Tibial nerve (tissue), 4 donors: ENCODE measurements around the gene MS4A10. TPM values are rescaled to one million over a fixed set of nuclear protein-coding genes. Genes with fewer than 3 reads are reported as not detected.

Experiments
- DNase-seq, 2 donors: peaks; one replicate each; pipeline ENCODE4 v3.0.0-alpha.2; 2019; ENCODE audit warnings: low spot score in 2 of 2
- H3K27ac ChIP-seq, 4 donors: fragments of 200-600 bp; sonication (generic) in 3 of 4; one replicate each; pipeline ENCODE4 v1.5.1; 2017 to 2019; ENCODE audit warnings: mild to moderate bottlenecking in 1 of 4
- H3K27me3 ChIP-seq, 2 donors: fragments of 200-600 bp; sonication (generic) in 1 of 2; one replicate each; pipeline versions ENCODE4 v1.5.1 to v1.6.0; 2017 to 2019
- H3K36me3 ChIP-seq, 3 donors: fragments of 200-600 bp; sonication (generic); one replicate each; pipeline ENCODE4 v1.5.1; 2018 to 2019
- H3K4me1 ChIP-seq, 4 donors: fragments of 200-600 bp; sonication (generic) in 3 of 4; one replicate each; pipeline ENCODE4 v1.5.1; 2017 to 2019
- H3K4me3 ChIP-seq, 4 donors: fragments of 200-600 bp; sonication (generic) in 3 of 4; one replicate each; pipeline ENCODE4 v1.5.1; 2017 to 2019; ENCODE audit warnings: mild to moderate bottlenecking in 1 of 4, moderate library complexity in 1 of 4
- H3K9me3 ChIP-seq, 4 donors: fragments of 200-600 bp; sonication (generic) in 3 of 4; one replicate each; pipeline ENCODE4 v1.5.1; 2017 to 2019
- EP300 ChIP-seq, 2 donors: sonication (generic); formaldehyde crosslinking; IDR thresholded peaks; one replicate each; pipeline ENCODE4 v1.6.1; 2017; ENCODE audit warnings: antibody characterized with exemption in 2 of 2, mild to moderate bottlenecking in 1 of 2
- POLR2A ChIP-seq, 2 donors: fragments of 450-650 bp; IDR thresholded peaks; one replicate each; pipeline ENCODE4 v1.6.1; 2017; ENCODE audit warnings: antibody characterized with exemption in 2 of 2, mild to moderate bottlenecking in 2 of 2, moderate library complexity in 2 of 2
- WGBS, 2 donors: methylation state at CpG; one replicate each; pipeline ENCODE4 v1.1.5; 2018; 5-methylcytosine and 5-hydroxymethylcytosine counted together
- total RNA-seq, 4 donors: library from RNA; depleted of rRNA; stranded (reverse); fragments of >200 nt; gene quantifications; one replicate each; pipeline ENCODE4 v1.1.0, GENCODE V29; 2016
- TF ChIP-seq, protein P1 (sequence below), 5 experiments: fragments of 200-600 bp in 3 of 5; fragments of 450-650 bp in 2 of 5; sonication (generic) in 3 of 5; IDR thresholded peaks; one replicate each; pipeline ENCODE4 v1.5.1; 2016 to 2019; ENCODE audit warnings: antibody characterized with exemption in 5 of 5, mild to moderate bottlenecking in 3 of 5, moderate library complexity in 2 of 5

The MS4A10 gene
- total RNA-seq, 4 donors from 2014 or later = not detected

- WGBS, 2 donors = 86 to 89% methylated on average over 11 of the region's 11 CpGs
- TF ChIP-seq, protein P1, sequence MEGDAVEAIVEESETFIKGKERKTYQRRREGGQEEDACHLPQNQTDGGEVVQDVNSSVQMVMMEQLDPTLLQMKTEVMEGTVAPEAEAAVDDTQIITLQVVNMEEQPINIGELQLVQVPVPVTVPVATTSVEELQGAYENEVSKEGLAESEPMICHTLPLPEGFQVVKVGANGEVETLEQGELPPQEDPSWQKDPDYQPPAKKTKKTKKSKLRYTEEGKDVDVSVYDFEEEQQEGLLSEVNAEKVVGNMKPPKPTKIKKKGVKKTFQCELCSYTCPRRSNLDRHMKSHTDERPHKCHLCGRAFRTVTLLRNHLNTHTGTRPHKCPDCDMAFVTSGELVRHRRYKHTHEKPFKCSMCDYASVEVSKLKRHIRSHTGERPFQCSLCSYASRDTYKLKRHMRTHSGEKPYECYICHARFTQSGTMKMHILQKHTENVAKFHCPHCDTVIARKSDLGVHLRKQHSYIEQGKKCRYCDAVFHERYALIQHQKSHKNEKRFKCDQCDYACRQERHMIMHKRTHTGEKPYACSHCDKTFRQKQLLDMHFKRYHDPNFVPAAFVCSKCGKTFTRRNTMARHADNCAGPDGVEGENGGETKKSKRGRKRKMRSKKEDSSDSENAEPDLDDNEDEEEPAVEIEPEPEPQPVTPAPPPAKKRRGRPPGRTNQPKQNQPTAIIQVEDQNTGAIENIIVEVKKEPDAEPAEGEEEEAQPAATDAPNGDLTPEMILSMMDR (IDR thresholded peaks at IDR 0.05) = no peak
- no peak for TF ChIP-seq EP300 (IDR thresholded peaks at IDR 0.05)
- TF ChIP-seq POLR2A (IDR thresholded peaks at IDR 0.05) = no peak
- Histone ChIP-seq H3K36me3 (no peaks in the 10 kb centered on the region), H3K27me3 (peaks cover 0 to 23% of the 10 kb centered on the region in 2 donors), H3K9me3 (no peaks in the 10 kb centered on the region), H3K4me1 (peaks cover 0 to 8% (median 0%) of the 10 kb centered on the region in 4 donors), H3K4me3 (no peak overlapping the region), H3K27ac (no peak overlapping the region)
- DNase-seq = no peak
Measured at GRCh38 chr11:60769811-60770210, 15.3 kb upstream of the MS4A10 start.

DNA sequence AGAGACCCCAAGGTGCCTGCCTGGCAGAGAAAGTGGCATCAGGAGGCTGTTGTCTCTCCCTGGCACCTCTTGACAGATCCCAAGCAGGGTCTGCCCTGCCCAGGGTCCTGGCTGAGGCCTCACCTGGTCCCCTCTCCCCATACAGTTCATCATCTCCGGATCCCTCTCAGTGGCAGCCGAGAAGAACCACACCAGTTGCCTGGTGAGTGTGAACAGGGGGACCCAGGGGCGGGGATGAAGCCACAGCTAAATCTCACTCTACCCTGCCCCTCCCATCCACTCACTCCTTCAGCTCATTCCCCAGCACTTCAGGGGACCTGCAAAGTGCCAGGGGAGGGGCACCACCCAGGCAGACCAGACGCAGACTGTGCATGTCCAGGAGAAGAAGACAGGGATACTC is 14.0 kb upstream of the MS4A10 start:
- TF ChIP-seq, protein P1 (IDR thresholded peaks at IDR 0.05) = no peak
- TF ChIP-seq POLR2A (IDR thresholded peaks at IDR 0.05) (no peak), EP300 (IDR thresholded peaks at IDR 0.05) (no peak)
- 75 to 88% methylated on average over 4 of the region's 4 CpGs for WGBS, 2 donors
- H3K27me3 ChIP-seq = peaks cover 0 to 12% of the 10 kb centered on the region in 2 donors
- H3K4me1 ChIP-seq = peaks cover 0 to 19% (median 0%) of the 10 kb centered on the region in 4 donors
- H3K9me3 ChIP-seq = no peaks in the 10 kb centered on the region
- no peak overlapping the region for H3K27ac ChIP-seq
- DNase-seq = no peak
- H3K36me3 ChIP-seq = no peaks in the 10 kb centered on the region
- H3K4me3 ChIP-seq = no peak overlapping the region

DNA sequence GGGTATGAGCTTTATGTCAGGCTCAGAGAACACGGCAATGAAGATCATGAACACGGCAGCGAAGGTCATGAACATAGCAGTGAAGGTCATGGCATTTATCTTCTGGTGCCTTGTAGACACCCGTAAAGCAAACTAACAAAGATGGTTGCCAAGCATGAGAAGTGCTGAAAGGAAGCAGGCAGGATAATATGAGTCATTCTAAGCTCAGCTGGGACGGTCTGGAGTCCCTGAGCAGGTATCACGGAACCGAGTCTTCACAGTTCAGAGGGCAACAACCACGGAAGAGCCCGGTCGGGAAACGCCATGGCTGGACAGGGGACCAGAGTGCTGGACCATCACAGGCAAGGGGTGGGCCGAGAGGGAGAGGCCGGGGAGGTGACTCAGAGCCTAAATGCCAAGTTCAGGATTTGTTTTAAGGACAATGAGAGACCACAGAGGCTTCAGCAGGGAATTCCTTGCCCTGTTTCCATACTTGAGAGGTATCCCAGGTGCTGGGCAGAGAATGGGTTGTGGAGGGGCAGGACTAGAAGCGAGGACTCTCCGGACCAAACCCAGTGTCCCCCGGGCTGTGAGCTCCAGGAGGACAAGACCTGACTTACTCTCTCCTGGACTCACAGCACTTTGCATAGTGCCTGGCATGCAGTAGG is 13.1 kb upstream of the MS4A10 start:
- H3K27me3 ChIP-seq = peaks cover 0 to 5% of the 10 kb centered on the region in 2 donors
- no peaks in the 10 kb centered on the region for H3K9me3 ChIP-seq
- TF ChIP-seq, protein P1 (IDR thresholded peaks at IDR 0.05) = no peak
- TF ChIP-seq EP300 (IDR thresholded peaks at IDR 0.05) = no peak
- TF ChIP-seq POLR2A (IDR thresholded peaks at IDR 0.05) = no peak
- no peak overlapping the region for H3K4me3 ChIP-seq
- H3K27ac ChIP-seq = no peak overlapping the region
- DNase-seq = no peak
- WGBS, 2 donors = 75 to 83% methylated on average over 16 of the region's 16 CpGs
- H3K4me1 ChIP-seq = peaks cover 0 to 19% (median 0%) of the 10 kb centered on the region in 4 donors
- H3K36me3 ChIP-seq = no peaks in the 10 kb centered on the region

DNA sequence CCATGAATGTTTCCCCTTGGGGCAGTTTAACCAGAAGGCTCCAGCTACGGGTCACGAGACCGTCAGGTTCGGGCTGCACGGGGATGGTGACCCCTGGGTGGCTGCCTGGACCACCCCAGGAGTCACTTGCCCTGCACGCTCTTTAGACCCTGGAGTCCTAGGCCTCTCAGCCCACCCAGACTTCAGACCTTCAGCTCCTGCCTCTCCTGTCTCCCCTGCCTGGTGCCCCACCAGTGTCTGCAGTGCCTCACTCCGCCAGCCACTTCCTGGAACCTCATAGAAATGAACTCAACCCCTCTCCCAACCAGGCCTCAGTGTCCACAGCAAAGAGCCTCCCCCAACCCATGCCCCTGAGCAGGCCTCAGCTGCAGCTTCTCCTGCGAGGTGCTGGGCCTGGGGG is 12.5 kb upstream of the MS4A10 start:
- Histone ChIP-seq H3K27ac (no peak overlapping the region), H3K36me3 (no peaks in the 10 kb centered on the region), H3K4me3 (no peak overlapping the region), H3K27me3 (no peaks in the 10 kb centered on the region), H3K4me1 (peaks cover 0 to 15% (median 0%) of the 10 kb centered on the region in 4 donors), H3K9me3 (no peaks in the 10 kb centered on the region)
- TF ChIP-seq, protein P1 (IDR thresholded peaks at IDR 0.05) = no peak
- TF ChIP-seq EP300 (IDR thresholded peaks at IDR 0.05) (no peak), POLR2A (IDR thresholded peaks at IDR 0.05) (no peak)
- WGBS, 2 donors = 64 to 75% methylated on average over 8 of the region's 8 CpGs
- DNase-seq = no peak

DNA sequence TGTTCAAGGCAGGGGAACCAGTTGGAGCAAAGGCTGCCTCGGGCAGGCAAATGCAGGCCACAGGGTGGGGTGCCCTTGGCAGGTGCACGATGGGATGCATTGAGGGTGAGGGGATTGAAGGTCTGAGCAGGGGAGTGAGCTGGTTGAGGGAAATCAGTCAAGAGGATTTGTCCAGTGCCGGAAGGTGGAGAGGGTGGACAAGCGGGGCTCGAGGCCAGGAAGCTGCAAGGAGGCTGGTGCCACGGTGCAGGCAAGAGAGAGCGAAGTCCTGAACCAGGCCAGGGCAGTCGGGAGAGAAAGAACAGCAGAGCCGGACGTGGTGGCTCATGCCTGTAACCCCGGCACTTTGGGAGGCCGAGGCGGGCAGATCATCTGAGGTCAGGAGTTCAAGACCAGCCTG is 10.4 kb upstream of the MS4A10 start:
- no peaks in the 10 kb centered on the region for H3K27me3 ChIP-seq
- DNase-seq = no peak
- 79 to 83% methylated on average over 13 of the region's 13 CpGs for WGBS, 2 donors

More for the DNA sequence above, 10.4 kb upstream of the MS4A10 start:
- TF ChIP-seq POLR2A (IDR thresholded peaks at IDR 0.05) (no peak), EP300 (IDR thresholded peaks at IDR 0.05) (no peak)
- TF ChIP-seq, protein P1 (IDR thresholded peaks at IDR 0.05) = no peak
- H3K4me1 ChIP-seq = peaks cover 0 to 15% (median 0%) of the 10 kb centered on the region in 4 donors
- H3K9me3 ChIP-seq = no peaks in the 10 kb centered on the region
- H3K27ac ChIP-seq = no peak overlapping the region
- H3K4me3 ChIP-seq = no peak overlapping the region
- H3K36me3 ChIP-seq = no peaks in the 10 kb centered on the region
